ENCODE results near the gene COX7A2L.
A peak's percentile ranks its signal among the peaks of the same experiment; 100 is the strongest.
"Not testable (repeated sequence)": the region's sequence is repeated elsewhere in the genome, so short reads cannot be mapped to it uniquely, and the experiment has no call there.

COX7A2L gene

DNA sequence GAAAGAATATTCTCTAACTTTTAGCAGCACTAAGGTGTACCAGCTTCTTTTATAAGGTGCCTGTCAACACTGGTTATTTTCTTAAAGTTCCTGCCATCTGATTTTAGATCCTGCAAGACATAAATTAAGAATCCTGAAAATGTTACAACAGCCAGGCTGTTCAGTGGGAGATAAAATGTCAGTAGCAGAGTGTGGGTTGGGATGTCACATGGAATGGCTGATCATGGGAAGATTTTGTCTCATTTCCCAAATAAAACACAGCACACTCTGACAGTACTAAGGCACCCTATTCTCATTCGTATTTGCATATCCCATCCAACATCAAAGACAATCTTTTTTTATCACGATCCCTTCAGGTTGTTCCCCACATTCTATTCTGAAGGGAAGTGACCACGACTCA is 2.4 kb upstream of the COX7A2L start:
- H3K9ac ChIP-seq (ENCODE audit: low read depth, low read length): no peak overlapping the region
- H3K36me3 ChIP-seq (ENCODE audit: control insufficient read depth, insufficient read depth, low read length): no peaks in the 10 kb centered on the region
- H3K4me3 ChIP-seq (ENCODE audit: low read depth, low read length): no peak overlapping the region

DNA sequence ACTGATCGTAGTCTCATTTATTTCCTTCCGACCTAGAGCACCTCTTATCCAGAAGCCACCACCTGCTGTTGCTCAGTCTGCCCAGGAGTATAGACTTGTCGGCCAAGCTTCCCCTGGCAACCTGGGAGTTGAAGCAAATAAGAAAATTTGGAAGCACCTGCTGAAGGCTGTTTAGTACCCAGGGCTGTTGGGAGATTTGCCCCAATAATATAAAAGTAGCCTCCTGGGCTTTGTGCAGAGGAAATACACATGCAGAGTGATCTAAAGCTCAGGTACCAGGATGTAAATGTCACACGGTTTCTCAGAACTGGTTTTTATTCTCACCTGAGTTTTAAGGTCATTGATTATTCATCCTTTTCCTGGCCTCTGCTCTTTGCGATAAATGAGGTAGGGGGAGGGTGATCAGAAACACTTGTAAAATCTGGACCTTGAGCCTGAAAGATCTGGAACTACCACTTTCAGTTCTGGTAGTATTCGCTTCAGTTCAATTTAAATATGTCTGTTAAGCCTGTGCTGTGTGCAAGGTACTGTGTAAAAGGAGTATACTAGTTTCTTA is 789 bp upstream of the COX7A2L start:
- H3K27me3 ChIP-seq (ENCODE audit: control insufficient read depth, insufficient read depth, low read length): no peaks in the 10 kb centered on the region
- no peaks in the 10 kb centered on the region for H3K9me3 ChIP-seq (ENCODE audit: control insufficient read depth, insufficient read depth, low read length)
- H3K4me3 ChIP-seq (ENCODE audit: low read depth, low read length): peak overlapping the region; percentile 55
- peak overlapping the region; percentile 57 for H3K9ac ChIP-seq (ENCODE audit: low read depth, low read length)
- peaks cover 5% of the 10 kb centered on the region for H3K4me1 ChIP-seq (ENCODE audit: control insufficient read depth, insufficient read depth, low read length)
- no peaks in the 10 kb centered on the region for H3K36me3 ChIP-seq (ENCODE audit: control insufficient read depth, insufficient read depth, low read length)

More for the DNA sequence above, 2.4 kb upstream of the COX7A2L start:
- H3K9me3 ChIP-seq (ENCODE audit: control insufficient read depth, insufficient read depth, low read length): no peaks in the 10 kb centered on the region
- no peaks in the 10 kb centered on the region for H3K27me3 ChIP-seq (ENCODE audit: control insufficient read depth, insufficient read depth, low read length)
- peaks cover 5% of the 10 kb centered on the region for H3K4me1 ChIP-seq (ENCODE audit: control insufficient read depth, insufficient read depth, low read length)

DNA sequence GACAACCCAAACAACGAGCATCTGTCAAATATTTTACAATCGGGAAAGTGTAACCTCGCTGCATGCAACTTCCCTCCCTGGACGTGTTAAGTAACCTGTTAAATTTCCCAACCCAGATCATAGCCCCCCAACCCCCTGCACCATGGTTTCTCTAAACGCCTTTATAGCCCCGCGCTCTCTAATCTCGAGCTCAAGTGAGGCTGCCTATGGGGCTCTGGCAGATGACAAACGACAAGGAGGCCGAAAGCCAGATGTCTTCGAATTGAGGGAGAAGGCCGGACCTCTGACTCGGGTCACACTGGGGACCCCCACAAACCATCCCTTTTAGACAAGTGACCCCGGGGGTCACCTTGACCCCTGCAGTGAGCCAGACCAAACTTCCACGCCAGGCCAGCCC is 526 bp downstream of the COX7A2L start:
- H3K27me3 ChIP-seq (ENCODE audit: control insufficient read depth, insufficient read depth, low read length): no peaks in the 10 kb centered on the region
- no peaks in the 10 kb centered on the region for H3K36me3 ChIP-seq (ENCODE audit: control insufficient read depth, insufficient read depth, low read length)
- H3K4me1 ChIP-seq (ENCODE audit: control insufficient read depth, insufficient read depth, low read length): peaks cover 5% of the 10 kb centered on the region
- peak overlapping the region; percentile 98 for H3K9ac ChIP-seq (ENCODE audit: low read depth, low read length)
- no peaks in the 10 kb centered on the region for H3K9me3 ChIP-seq (ENCODE audit: control insufficient read depth, insufficient read depth, low read length)
- peak overlapping the region; percentile 98 for H3K4me3 ChIP-seq (ENCODE audit: low read depth, low read length)

DNA sequence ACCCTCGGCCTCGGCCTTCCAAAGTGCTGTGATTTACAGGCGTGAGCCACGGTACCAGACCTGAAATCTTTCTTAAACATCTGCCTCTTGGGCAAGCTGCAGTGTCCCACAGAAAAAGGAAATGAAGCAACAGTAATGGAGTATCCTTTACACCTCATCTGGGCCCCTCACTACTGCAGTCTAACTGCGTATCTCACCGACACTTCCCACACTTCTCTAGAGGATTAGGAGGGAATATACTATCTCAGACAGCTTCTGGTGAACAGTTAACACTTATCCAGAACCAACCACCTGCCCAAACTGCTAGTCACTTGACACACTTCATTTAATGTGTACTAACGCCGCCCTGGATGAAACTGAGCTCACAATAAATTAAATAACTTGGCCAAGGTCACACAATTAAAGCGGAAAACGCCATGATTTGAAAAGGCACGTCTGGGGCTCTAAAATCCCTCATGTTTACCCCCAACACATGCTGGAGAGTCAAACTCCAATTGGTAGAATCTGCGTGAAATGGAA is 993 bp downstream of the COX7A2L start:
- Histone ChIP-seq H3K9ac (ENCODE audit: low read depth, low read length) (peak overlapping the region; percentile 98), H3K4me3 (ENCODE audit: low read depth, low read length) (peak overlapping the region; percentile 98), H3K9me3 (ENCODE audit: control insufficient read depth, insufficient read depth, low read length) (no peaks in the 10 kb centered on the region), H3K36me3 (ENCODE audit: control insufficient read depth, insufficient read depth, low read length) (no peaks in the 10 kb centered on the region), H3K4me1 (ENCODE audit: control insufficient read depth, insufficient read depth, low read length) (peaks cover 5% of the 10 kb centered on the region), H3K27me3 (ENCODE audit: control insufficient read depth, insufficient read depth, low read length) (no peaks in the 10 kb centered on the region)

DNA sequence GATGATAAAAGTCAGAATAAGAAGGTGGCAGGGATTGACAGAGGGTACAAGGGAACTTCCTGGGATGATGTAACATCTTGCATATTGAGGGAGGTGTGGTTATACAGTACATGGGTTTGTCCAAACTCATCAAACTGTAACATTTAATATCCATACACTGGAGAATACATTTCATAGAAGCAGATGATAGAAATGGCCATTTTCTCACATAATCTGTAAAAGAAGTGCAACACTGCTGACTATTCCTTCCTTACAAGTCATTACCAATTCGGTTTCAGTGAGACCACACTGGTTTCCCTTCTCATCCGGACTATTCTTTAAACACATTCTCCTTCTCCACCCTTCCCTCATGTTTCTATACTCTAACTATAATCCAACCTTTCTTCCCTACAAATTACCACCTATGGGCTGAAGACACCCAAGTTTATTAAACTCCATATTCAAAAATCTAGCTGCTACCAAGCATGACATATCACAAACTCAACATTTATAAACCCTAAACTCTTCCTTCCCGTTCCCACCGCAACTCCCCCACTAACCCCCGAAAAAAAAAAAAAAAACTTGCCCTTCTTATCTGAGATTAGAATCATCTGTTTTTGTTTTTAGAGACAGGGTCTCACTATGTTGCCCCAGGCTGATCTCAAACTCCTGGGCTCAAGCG is 1.6 kb downstream of the COX7A2L start:
- no peak overlapping the region for H3K9ac ChIP-seq (ENCODE audit: low read depth, low read length)
- no peaks in the 10 kb centered on the region for H3K36me3 ChIP-seq (ENCODE audit: control insufficient read depth, insufficient read depth, low read length)
- peaks cover 5% of the 10 kb centered on the region for H3K4me1 ChIP-seq (ENCODE audit: control insufficient read depth, insufficient read depth, low read length)
- no peaks in the 10 kb centered on the region for H3K27me3 ChIP-seq (ENCODE audit: control insufficient read depth, insufficient read depth, low read length)
- H3K9me3 ChIP-seq (ENCODE audit: control insufficient read depth, insufficient read depth, low read length): no peaks in the 10 kb centered on the region
- peak overlapping the region; percentile 98 for H3K4me3 ChIP-seq (ENCODE audit: low read depth, low read length)

DNA sequence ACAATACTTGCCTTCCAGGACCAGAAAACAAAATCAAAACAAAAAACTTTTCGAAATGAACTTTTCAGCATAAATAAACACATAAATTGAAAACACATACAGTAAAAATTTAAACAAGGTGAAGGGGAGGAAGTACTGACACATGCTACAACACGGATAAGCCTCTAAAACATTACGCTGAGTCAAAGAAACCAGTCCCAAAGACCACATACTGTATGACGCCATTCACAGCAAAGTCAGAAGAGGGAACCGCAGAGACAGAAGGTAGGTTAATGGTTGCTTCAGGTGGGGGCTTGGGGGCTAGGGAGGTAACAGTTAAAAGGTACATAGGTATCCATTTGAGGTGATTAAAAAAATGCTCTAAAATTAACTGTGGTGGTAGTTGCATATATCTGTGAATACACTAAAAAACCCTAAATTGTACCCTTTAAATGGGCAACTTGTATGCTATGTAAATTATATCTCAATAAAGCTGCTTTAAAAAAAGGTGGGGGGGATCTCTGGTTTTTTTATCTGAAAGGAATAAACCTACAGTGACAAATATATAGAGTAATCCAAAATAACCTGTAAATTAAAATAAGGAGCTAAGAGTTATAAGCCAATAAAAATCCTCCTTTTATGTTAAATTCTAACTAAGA is 7.1 kb downstream of the COX7A2L start:
- Histone ChIP-seq H3K9me3 (ENCODE audit: control insufficient read depth, insufficient read depth, low read length) (no peaks in the 10 kb centered on the region), H3K9ac (ENCODE audit: low read depth, low read length) (no peak overlapping the region), H3K36me3 (ENCODE audit: control insufficient read depth, insufficient read depth, low read length) (no peaks in the 10 kb centered on the region), H3K4me1 (ENCODE audit: control insufficient read depth, insufficient read depth, low read length) (no peaks in the 10 kb centered on the region), H3K27me3 (ENCODE audit: control insufficient read depth, insufficient read depth, low read length) (no peaks in the 10 kb centered on the region), H3K4me3 (ENCODE audit: low read depth, low read length) (no peak overlapping the region)

DNA sequence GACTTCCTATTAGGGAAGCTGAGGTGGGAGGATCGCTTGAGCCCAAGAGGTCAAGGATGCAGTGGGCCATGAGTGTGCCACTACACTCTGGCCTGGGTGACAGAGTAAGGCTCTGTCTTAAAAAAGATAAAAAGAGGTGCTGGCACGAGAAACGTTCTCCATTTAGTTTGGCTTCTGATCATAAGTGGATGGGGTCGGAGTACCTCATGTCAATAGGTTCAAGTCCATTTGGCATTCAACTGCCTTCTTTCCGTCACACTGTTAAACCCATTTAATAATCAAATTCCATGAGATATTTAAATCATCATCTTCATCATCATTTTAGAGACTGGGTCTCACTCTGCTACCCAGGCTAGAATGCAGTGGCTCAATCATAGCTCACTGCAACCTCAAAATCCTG is 9.2 kb downstream of the COX7A2L start:
- no peaks in the 10 kb centered on the region for H3K9me3 ChIP-seq (ENCODE audit: control insufficient read depth, insufficient read depth, low read length)
- H3K9ac ChIP-seq (ENCODE audit: low read depth, low read length): no peak overlapping the region
- H3K4me3 ChIP-seq (ENCODE audit: low read depth, low read length): no peak overlapping the region
- H3K36me3 ChIP-seq (ENCODE audit: control insufficient read depth, insufficient read depth, low read length): no peaks in the 10 kb centered on the region
- no peaks in the 10 kb centered on the region for H3K27me3 ChIP-seq (ENCODE audit: control insufficient read depth, insufficient read depth, low read length)
- no peaks in the 10 kb centered on the region for H3K4me1 ChIP-seq (ENCODE audit: control insufficient read depth, insufficient read depth, low read length)

DNA sequence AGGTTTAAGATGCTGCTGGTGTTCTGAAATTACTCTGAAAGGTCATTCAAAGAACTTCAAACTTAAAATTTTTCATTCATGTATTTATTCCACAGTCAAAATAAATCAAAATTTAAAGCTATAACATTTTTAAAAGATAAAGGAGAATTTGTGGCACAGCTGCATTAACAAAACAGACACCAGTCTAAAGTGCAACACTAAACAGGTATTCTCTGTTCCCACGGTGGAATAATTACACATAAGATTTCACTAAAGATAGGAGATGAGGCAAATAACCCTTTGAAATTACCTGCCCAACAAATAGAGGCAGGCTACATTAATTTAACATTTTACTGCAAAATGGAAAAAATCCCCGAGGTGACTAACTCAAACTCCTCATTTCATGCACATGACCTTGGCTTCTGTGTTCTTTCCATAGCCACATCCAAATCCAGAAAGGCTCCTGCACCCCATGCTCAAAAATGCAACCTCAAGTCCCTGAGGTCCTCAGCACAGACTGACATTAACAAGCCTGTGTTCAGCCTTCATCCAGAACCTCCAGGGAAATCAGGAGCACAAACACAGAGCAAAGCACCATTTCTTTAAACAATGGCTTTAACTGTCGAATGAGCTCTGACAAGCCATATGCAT is 10.5 kb downstream of the COX7A2L start:
- Histone ChIP-seq H3K9me3 (ENCODE audit: control insufficient read depth, insufficient read depth, low read length) (no peaks in the 10 kb centered on the region), H3K4me1 (ENCODE audit: control insufficient read depth, insufficient read depth, low read length) (no peaks in the 10 kb centered on the region), H3K27me3 (ENCODE audit: control insufficient read depth, insufficient read depth, low read length) (no peaks in the 10 kb centered on the region), H3K36me3 (ENCODE audit: control insufficient read depth, insufficient read depth, low read length) (no peaks in the 10 kb centered on the region), H3K9ac (ENCODE audit: low read depth, low read length) (no peak overlapping the region), H3K4me3 (ENCODE audit: low read depth, low read length) (no peak overlapping the region)

DNA sequence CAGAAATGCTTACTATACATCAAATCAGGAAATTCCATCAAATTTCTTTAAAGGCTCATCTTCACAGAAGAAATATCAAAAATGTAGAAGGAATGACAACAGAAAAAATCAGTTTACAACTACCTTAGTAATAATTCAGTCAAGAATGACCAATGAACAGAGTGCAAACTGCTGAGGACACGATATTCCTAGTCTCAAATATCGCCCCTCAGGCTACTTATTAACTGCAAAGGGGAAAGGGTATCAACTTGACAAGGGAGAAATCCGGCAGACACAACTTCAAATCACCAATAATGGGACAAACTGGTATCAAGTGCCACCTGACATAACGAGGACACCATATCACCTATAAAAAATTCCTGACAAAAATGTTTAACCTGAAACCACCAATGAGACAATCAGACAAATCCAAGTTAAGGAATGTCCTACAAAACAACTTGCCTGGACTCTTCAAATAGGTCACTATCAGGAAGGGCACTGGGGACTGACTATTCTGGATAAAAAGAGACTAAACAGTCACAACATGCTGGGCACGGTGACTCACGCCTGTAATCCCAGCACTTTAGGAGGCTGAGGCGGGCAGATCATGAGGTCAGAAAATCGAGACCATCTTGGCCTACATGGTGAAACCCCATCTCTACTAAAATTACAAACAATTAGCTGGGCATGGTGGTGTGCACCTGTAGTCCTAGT is 12.8 kb downstream of the COX7A2L start:
- no peak overlapping the region for H3K4me3 ChIP-seq (ENCODE audit: low read depth, low read length)
- peaks cover 4% of the 10 kb centered on the region for H3K36me3 ChIP-seq (ENCODE audit: control insufficient read depth, insufficient read depth, low read length)
- no peaks in the 10 kb centered on the region for H3K4me1 ChIP-seq (ENCODE audit: control insufficient read depth, insufficient read depth, low read length)
- no peak overlapping the region for H3K9ac ChIP-seq (ENCODE audit: low read depth, low read length)
- no peaks in the 10 kb centered on the region for H3K27me3 ChIP-seq (ENCODE audit: control insufficient read depth, insufficient read depth, low read length)
- H3K9me3 ChIP-seq (ENCODE audit: control insufficient read depth, insufficient read depth, low read length): no peaks in the 10 kb centered on the region

DNA sequence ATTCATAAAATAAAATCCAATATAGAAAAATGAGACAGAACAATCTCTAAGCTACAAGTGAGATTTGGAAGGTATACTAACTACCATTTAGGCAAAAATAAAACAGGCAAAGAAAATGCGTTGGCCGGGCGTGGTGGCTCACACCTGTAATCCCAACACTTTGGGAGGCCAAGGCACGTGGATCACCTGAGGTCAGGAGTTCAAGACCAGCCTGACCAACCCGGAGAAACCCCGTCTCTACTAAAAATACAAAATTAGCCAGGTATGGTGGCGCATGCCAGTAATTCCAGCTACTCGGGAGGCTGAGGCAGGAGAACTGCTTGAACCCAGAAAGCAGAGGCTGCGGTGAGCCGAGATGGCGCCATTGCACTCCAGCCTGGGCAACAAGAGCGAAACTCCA is 13.5 kb downstream of the COX7A2L start:
- H3K27me3 ChIP-seq (ENCODE audit: control insufficient read depth, insufficient read depth, low read length); H3K4me3 ChIP-seq (ENCODE audit: low read depth, low read length); H3K9me3 ChIP-seq (ENCODE audit: control insufficient read depth, insufficient read depth, low read length); H3K4me1 ChIP-seq (ENCODE audit: control insufficient read depth, insufficient read depth, low read length); H3K9ac ChIP-seq (ENCODE audit: low read depth, low read length); H3K36me3 ChIP-seq (ENCODE audit: control insufficient read depth, insufficient read depth, low read length): not testable (repeated sequence)

DNA sequence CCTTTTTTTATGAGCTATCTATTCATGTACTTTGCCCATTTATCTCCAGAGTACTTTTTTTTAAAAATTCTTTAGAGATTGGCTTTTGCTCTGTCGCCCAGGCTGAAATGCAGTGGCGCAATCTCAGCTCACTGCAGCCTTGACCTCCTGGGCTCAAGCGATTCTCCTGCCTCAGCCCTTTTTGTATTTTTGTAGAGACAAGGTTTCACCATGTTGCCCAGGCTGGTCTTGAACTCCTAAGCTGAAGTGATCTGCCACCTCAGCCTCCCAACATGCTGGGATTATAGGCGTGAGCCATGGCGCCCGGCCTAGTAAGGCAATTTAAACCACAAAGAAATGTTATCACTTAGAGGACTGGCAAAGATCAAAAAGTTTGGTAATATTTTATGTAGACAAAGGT is 14.2 kb downstream of the COX7A2L start:
- not testable (repeated sequence) for H3K27me3 ChIP-seq (ENCODE audit: control insufficient read depth, insufficient read depth, low read length); H3K4me1 ChIP-seq (ENCODE audit: control insufficient read depth, insufficient read depth, low read length); H3K36me3 ChIP-seq (ENCODE audit: control insufficient read depth, insufficient read depth, low read length); H3K9me3 ChIP-seq (ENCODE audit: control insufficient read depth, insufficient read depth, low read length); H3K9ac ChIP-seq (ENCODE audit: low read depth, low read length); H3K4me3 ChIP-seq (ENCODE audit: low read depth, low read length)
